Measurements from ENCODE around the gene ATF4. TPM values are rescaled to one million over a fixed set of nuclear protein-coding genes. Genes with fewer than 3 reads are reported as not detected.

Gene ATF4
- total and polyA plus RNA-seq, 2 of the 13 experiments (the other 11 are each of a cell fraction or from before 2014, with no cell fraction given), result 486 to 1,297 TPM

GRCh38 chr22:39547587-39547947 lies 27.2 kb downstream of the ATF4 start:
- no peak for ATAC-seq
- TF ChIP-seq MNT (IDR thresholded peaks at IDR 0.05) (peak; percentile 56; the same call in 1 of the 2 replicates), ZNF18 (CRISPR knock-in tag; IDR thresholded peaks at IDR 0.05; ENCODE audit: insufficient replicate concordance) (no peak)
- Histone ChIP-seq H3K4me3 (replicated peaks in 1 of 3; ENCODE audit: insufficient read depth in 1 of 3, low read depth in 2 of 3, low read length in 3 of 3) (no peak overlapping the region), H3K27ac (ENCODE audit: extremely low read length, insufficient read depth, low read length) (no peak overlapping the region), H4K20me1 (ENCODE audit: insufficient read depth, low read length) (0 out of 2 replicates have a peak, but pooled peaks cover 13% of the 10 kb centered on the region), H2AFZ (ENCODE audit: low read length) (no peak overlapping the region), H3K4me2 (ENCODE audit: low read depth, low read length) (no peak overlapping the region), H3K36me3 (replicated peaks in 1 of 2; ENCODE audit: control insufficient read depth in 1 of 2, insufficient read depth in 2 of 2, low read length in 2 of 2) (no peaks in the 10 kb centered on the region), H3K9me3 (ENCODE audit: low read length) (no peaks in the 10 kb centered on the region), H3K79me2 (ENCODE audit: insufficient read depth, low read length) (no peaks in the 10 kb centered on the region), H3K4me1 (ENCODE audit: insufficient read depth, low read length) (no peaks in the 10 kb centered on the region), H3K27me3 (ENCODE audit: control insufficient read depth in 1 of 2, insufficient read depth in 2 of 2, low read length in 2 of 2) (peaks cover 0 to 13% of the 10 kb centered on the region in 2 experiments; a peak in 3 of 5 replicates), H3K9ac (ENCODE audit: insufficient read depth, low read depth, low read length) (no peak overlapping the region)
- CTCF ChIA-PET (ENCODE audit: low intra/inter-chr PET ratio, low total read pairs), result no interaction called here
- no peak for DNase-seq (ENCODE audit: low spot score)
- POLR2A ChIA-PET, result no interaction called here
- no TSS peak for BruUV-seq (replicated peaks)
- in situ Hi-C loops (cut with HindIII; ENCODE audit: extremely low pct_ligation_motif_present, low pct_unique_long_range_greater_than_20kb), result no loop called here
- intact Hi-C loops (cut with micrococcal nuclease; ENCODE audit: unreplicated experiment), result no loop called here
- WGBS (ENCODE audit: low lambda C conversion rate), result 0% methylated on average over 2 of the region's 2 CpGs
- no peak for FAIRE-seq

GRCh38 chr22:39553429-39553828 lies 33.1 kb downstream of the ATF4 start:
- Histone ChIP-seq H3K9me3 (ENCODE audit: low read length) (no peaks in the 10 kb centered on the region), H3K27ac (ENCODE audit: extremely low read length, insufficient read depth, low read length) (no peak overlapping the region), H3K27me3 (ENCODE audit: control insufficient read depth in 1 of 2, insufficient read depth in 2 of 2, low read length in 2 of 2) (peaks cover 7 to 35% of the 10 kb centered on the region in 2 experiments), H3K4me3 (replicated peaks in 1 of 3; ENCODE audit: insufficient read depth in 1 of 3, low read depth in 2 of 3, low read length in 3 of 3) (no peak overlapping the region), H4K20me1 (ENCODE audit: insufficient read depth, low read length) (no peaks in the 10 kb centered on the region), H3K9ac (ENCODE audit: insufficient read depth, low read depth, low read length) (no peak overlapping the region), H3K79me2 (ENCODE audit: insufficient read depth, low read length) (no peaks in the 10 kb centered on the region), H3K36me3 (replicated peaks in 1 of 2; ENCODE audit: control insufficient read depth in 1 of 2, insufficient read depth in 2 of 2, low read length in 2 of 2) (no peaks in the 10 kb centered on the region), H2AFZ (ENCODE audit: low read length) (no peak overlapping the region), H3K4me1 (ENCODE audit: insufficient read depth, low read length) (no peaks in the 10 kb centered on the region), H3K4me2 (ENCODE audit: low read depth, low read length) (no peak overlapping the region)
- in situ Hi-C loops (cut with HindIII; ENCODE audit: extremely low pct_ligation_motif_present, low pct_unique_long_range_greater_than_20kb), result no loop called here
- WGBS (ENCODE audit: low lambda C conversion rate), result 53% methylated on average over 3 of the region's 3 CpGs
- DNase-seq (ENCODE audit: low spot score) (no peak), ATAC-seq (no peak), FAIRE-seq (no peak)
- POLR2A ChIA-PET, result no interaction called here
- CTCF ChIA-PET (ENCODE audit: low intra/inter-chr PET ratio, low total read pairs), result no interaction called here
- intact Hi-C loops (cut with micrococcal nuclease; ENCODE audit: unreplicated experiment), result no loop called here
- BruUV-seq (replicated peaks), result no TSS peak
- TF ChIP-seq ATF7 (IDR thresholded peaks at IDR 0.05) (no peak), ATF7 (CRISPR knock-in tag; IDR thresholded peaks at IDR 0.05) (no peak), KLF13 (CRISPR knock-in tag; IDR thresholded peaks at IDR 0.05) (no peak), MAX (IDR thresholded peaks at IDR 0.05) (no peak), ZNF672 (CRISPR knock-in tag; IDR thresholded peaks at IDR 0.05) (no peak), ZBTB8A (CRISPR knock-in tag; IDR thresholded peaks at IDR 0.05; ENCODE audit: borderline replicate concordance, low read depth) (no peak), ZNF317 (CRISPR knock-in tag; IDR thresholded peaks at IDR 0.05) (no peak), ZNF747 (CRISPR knock-in tag; IDR thresholded peaks at IDR 0.05; ENCODE audit: borderline replicate concordance) (no peak), JARID2 (CRISPR knock-in tag; IDR thresholded peaks at IDR 0.05; ENCODE audit: insufficient replicate concordance) (no peak), U2AF1 (optimal IDR thresholded peaks at IDR 0.05; ENCODE audit: low read depth, low read length) (no peak), SRSF1 (optimal IDR thresholded peaks at IDR 0.05; ENCODE audit: low read depth, low read length) (no peak), RFX1 (IDR thresholded peaks at IDR 0.05) (no peak), NR2F6 (IDR thresholded peaks at IDR 0.05) (no peak), NR2F6 (CRISPR knock-in tag; IDR thresholded peaks at IDR 0.05) (no peak), ATAD3A (CRISPR knock-in tag; IDR thresholded peaks at IDR 0.05) (no peak), HDAC1 (CRISPR knock-in tag; IDR thresholded peaks at IDR 0.05) (no peak)

Data from HepG2 (cell line).